Myocyte (in vitro differentiated cells): ENCODE measurements around the gene DOCK2. TPM values are rescaled to one million over a fixed set of nuclear protein-coding genes. Genes with fewer than 3 reads are reported as not detected.
"Not testable (repeated sequence)": the region's sequence is repeated elsewhere in the genome, so short reads cannot be mapped to it uniquely, and the experiment has no call there.

Experiments used
- DNase-seq: peaks from one replicate; pipeline ENCODE4 v3.0.0-alpha.2; 2012; ENCODE audit warnings: low read depth
- polyA plus RNA-seq: library from polyadenylated mRNA; unstranded; fragments of >200 nt; gene quantifications from one replicate; pipeline ENCODE4 v1.2.1, GENCODE V29; 2012; ENCODE audit warnings: missing spikeins
- total RNA-seq: library from RNA; depleted of rRNA; stranded (reverse); fragments of >200 nt; gene quantifications from 2 replicates; pipeline ENCODE4 v1.2.3, GENCODE V29; 2014

The DOCK2 gene
- 0.08 TPM in 1 of 2 replicates, not detected in the other for total RNA-seq
- polyA plus RNA-seq: 0.55 TPM

- no peak for DNase-seq
Measured at GRCh38 chr5:169637085-169637548, at the start of gene DOCK2. Gene DOCK2, plus strand, starts transcription at chr5:169637275. Its CDS starts 52 bp downstream, at chr5:169637327.

GRCh38 chr5:169590602-169591001 is 46.5 kb upstream of the DOCK2 start:
- no peak for DNase-seq

GRCh38 chr5:169591636-169592035 is 45.4 kb upstream of the DOCK2 start:
- DNase-seq: no peak

DNA sequence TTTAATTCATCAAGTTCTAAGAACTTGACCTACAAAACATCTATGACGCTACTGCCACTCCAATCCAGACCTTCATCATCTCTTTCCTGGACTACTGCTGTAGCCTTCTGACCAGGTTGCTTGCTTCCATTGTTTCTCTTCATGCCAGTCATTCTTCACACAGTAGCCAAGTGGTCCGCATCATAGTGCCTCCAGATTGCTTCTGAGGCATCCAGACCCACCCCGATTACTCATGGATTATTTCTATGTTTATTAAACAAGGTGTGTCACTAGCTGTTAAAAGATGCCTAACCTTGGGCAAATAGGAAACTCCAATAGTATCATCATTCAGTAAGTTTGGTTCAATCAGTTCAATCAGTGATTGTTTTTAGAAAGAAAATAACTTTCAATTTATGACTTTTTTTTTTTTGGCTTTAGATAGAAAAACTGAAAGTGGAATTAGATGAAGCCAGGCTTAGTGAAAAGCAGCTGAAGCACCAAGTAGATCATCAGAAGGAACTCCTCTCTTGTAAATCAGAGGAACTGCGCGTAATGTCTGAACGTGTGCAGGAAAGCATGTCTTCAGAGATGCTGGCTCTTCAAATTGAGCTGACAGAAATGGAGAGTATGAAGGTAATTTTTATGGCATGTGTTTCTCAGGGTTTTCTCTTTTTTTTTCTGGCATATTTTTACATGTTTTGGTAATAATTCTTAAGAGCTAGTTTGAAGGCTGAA is 44.0 kb upstream of the DOCK2 start:
- no peak for DNase-seq

- no peak for DNase-seq
Measured at GRCh38 chr5:169595172-169595820, 41.8 kb upstream of the DOCK2 start.

GRCh38 chr5:169599451-169599850 is 37.6 kb upstream of the DOCK2 start:
- no peak for DNase-seq

- DNase-seq: no peak
Measured at GRCh38 chr5:169602535-169602934, 34.5 kb upstream of the DOCK2 start.

DNA sequence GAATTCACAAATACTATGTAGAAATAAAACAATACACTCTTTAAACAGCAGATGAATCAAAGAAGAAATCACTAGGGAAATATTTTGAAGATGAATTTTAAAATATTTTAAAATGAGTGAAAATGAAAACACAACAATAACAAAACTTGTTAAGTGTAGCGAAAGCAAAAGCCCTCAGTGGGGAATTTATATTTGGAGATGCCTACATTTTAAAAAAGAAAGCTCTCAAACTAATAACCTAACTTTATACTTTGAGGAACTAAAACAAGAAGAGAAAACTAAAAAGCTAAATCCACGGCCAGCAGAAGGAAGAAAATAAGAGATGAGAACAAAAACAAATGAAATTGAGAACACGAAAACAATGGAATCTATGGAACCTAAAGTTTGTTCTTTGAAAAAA is 30.8 kb upstream of the DOCK2 start:
- DNase-seq: no peak

DNA sequence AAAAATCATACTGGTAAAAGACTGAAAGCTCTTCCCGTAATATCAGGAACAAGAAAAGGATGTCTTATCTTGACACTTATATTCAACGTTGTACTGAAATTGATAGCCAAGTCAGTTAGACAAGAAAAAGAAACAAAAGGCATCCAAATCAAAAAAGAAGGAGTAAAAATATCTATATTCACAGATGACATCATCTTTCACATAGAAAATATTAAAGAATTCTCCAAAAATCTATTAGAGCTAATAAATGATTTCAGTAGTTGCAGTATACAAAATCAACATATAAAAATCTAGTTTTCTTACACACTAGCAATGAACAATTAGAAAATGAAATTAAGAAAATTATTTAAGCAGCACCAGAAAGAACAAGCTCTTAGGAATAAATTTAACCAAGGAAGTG is 29.2 kb upstream of the DOCK2 start:
- DNase-seq: no peak

- DNase-seq: no peak
Measured at GRCh38 chr5:169609716-169610115, 27.4 kb upstream of the DOCK2 start.

DNA sequence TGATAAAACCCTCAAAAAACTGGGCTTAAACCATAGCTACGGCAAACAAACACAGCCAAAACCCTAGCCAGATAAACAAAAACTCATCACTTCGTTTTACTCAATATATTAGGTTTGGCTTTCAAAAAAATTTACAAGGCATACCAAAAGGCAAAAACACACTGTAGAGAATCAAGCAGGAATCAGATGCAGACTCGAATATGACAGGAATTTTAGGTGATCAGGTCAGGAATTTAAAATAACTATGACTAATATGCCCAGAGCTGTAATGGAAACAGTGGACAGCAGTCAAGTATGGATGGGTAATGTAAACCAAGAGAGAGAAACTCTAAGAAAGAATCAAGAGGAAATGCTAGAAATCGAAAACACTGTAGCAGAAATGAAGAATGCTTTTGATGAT is 26.5 kb upstream of the DOCK2 start:
- DNase-seq: no peak

DNA sequence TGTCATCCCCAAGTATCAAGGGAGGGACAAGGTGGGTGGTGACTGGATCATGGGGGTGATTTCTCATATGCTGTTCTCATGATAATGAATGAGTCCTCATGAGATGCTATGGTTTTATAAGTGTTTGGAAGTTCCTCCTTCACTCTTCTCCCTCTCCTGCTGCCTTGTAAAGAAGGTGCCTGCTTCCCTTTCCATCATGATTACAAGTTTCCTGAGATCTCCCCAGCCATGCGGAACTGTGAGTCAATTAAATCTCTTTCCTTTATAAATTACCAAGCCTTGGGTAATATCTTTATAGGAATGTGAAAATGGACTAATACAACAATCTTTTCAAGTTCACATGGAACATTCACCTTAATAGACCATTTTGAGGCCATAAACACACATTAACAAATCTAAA is 21.5 kb upstream of the DOCK2 start:
- no peak for DNase-seq

GRCh38 chr5:169624307-169624706 is 12.8 kb upstream of the DOCK2 start:
- DNase-seq: not testable (repeated sequence)

DNA sequence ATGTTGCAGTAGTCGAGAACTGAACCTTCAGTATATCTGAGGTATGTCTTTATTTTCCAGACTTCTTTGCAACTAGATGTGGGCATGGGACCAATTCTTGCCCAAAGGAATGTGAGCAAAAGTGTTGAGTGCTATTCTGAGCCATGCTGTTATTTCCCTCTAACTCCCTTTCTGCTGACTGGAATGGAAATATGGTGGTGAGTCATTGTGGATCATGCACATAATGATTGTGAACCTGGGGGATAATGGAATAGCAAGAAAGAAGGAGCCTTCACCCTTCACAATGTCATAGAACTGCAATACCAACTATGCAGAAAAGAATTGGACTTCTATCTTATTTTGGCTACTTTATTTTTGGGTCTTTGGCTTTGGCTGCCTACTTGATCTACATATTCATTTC is 10.3 kb upstream of the DOCK2 start:
- DNase-seq: peak; percentile 82

GRCh38 chr5:169627551-169627950 is 9.5 kb upstream of the DOCK2 start:
- DNase-seq: no peak

- DNase-seq: peak; percentile 39
Measured at GRCh38 chr5:169628892-169629291, 8.2 kb upstream of the DOCK2 start.

GRCh38 chr5:169629847-169630548 is 7.1 kb upstream of the DOCK2 start:
- peak; percentile 76 for DNase-seq

GRCh38 chr5:169631360-169631759 is 5.7 kb upstream of the DOCK2 start:
- no peak for DNase-seq

DNA sequence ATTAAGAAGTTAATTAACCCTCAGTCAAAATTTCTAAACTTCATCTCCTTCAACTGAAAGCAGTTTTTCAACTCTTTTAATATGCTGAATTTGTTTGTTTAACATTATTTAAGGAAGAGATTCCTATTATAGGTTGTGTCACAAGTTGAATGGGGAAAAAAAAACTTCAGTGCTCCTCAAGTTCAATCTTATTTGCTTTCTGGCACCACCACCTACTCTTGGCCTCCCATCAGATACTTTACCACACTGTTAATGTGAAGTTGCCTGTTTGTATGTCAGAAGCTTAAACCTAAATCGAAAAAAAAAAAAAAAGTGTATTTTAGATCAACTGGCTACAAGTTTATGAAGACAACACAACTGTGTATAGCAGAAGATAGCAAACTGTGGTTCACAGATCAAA is 4.1 kb upstream of the DOCK2 start:
- no peak for DNase-seq

DNA sequence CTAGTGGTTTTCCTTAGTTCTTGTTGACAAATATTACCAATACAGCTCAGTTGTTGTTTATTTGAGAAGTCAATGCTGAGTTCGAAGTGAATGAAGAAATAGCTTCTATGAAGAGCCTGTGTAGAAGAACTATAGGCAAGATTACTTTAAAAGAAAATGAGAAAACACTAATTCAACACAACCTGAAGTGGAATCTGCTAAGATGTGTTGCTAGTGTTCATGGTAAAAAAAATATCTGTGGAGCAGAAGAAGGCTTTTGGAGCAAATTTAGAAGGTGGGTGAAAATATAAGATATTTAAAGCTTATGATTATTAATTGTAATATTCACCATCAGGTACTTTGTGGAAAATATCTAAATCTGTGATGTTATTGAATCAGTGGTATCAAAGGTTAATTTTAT is 2.5 kb upstream of the DOCK2 start:
- DNase-seq: no peak

DNA sequence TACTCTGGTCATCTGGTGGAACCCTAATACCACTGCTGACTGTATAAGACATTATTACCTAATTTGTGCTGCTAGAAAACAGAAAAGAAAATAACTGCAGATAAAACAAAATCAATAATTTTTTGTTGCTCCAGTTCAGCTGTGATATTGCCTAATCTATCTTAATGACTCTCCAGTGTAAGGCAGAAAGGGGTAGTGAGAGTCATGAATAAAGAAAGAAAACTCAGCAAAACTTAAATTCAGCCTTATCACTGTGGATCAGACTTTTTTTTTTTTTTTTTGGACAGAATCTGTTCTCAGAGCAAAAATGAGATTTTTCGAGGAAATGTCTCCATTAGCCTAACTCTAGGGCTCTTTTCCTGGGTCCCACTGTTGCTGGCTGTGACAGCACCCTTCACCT is 1.1 kb upstream of the DOCK2 start:
- DNase-seq: no peak

- DNase-seq: no peak
Measured at GRCh38 chr5:169636477-169637084, 494 bp upstream of the DOCK2 start.
